ENCODE measurements around the gene EPM2AIP1.

- TF ChIP-seq EZH2phosphoT487 (IDR thresholded peaks at IDR 0.05; ENCODE audit: insufficient read depth, low read depth) (no peak), EZH2 (IDR thresholded peaks at IDR 0.05; ENCODE audit: insufficient read depth, poor library complexity, severe bottlenecking) (no peak)
Observed at GRCh38 chr3:37041546-37042195, 48.7 kb upstream of the EPM2AIP1 start.
